ENCODE data around the gene KCND3.

DNA sequence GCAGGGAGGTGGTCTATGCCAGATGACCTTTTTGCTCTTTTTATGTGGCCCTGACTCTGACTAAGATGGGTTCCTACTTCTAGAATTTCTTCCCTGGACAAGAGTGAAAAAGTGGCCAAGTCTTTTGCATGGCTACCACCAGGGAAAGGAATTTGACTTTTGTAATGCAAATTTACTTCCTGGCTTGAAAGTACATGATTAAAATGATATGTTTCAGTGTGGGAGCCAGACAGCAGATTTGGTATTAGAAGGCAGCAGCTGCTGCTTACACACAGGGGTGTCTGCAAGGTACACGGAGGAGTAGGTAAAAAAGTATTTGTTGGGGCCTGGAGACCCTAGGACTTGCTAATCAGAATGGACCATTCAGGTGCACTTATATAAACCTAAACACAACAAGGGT lies 78.4 kb downstream of the KCND3 start:
- TF ChIP-seq, protein P1, sequence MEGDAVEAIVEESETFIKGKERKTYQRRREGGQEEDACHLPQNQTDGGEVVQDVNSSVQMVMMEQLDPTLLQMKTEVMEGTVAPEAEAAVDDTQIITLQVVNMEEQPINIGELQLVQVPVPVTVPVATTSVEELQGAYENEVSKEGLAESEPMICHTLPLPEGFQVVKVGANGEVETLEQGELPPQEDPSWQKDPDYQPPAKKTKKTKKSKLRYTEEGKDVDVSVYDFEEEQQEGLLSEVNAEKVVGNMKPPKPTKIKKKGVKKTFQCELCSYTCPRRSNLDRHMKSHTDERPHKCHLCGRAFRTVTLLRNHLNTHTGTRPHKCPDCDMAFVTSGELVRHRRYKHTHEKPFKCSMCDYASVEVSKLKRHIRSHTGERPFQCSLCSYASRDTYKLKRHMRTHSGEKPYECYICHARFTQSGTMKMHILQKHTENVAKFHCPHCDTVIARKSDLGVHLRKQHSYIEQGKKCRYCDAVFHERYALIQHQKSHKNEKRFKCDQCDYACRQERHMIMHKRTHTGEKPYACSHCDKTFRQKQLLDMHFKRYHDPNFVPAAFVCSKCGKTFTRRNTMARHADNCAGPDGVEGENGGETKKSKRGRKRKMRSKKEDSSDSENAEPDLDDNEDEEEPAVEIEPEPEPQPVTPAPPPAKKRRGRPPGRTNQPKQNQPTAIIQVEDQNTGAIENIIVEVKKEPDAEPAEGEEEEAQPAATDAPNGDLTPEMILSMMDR (IDR thresholded peaks at IDR 0.05; ENCODE audit: low read depth, low read length, poor library complexity, severe bottlenecking), result no peak
- TF ChIP-seq EZH2phosphoT487 (IDR thresholded peaks at IDR 0.05; ENCODE audit: borderline replicate concordance, low read length), result no peak
